Stimulated activated effector memory CD8-positive, alpha-beta T cell treated with anti-CD3 and anti-CD28 coated beads, Interleukin-12 subunit alpha, Interleukin-12 subunit beta, amount 100 ng/mL, for 72 hours (primary cell): Measurements from ENCODE around the gene LAMP5.

Experiments
- ATAC-seq: fragments of 150-1000 bp; cut with Tn5 transposase; 2 replicates; pipeline ENCODE4 v1.10.0; 2021
- DNase-seq, 2 donors: peaks; one replicate each; pipeline ENCODE4 v3.0.0; 2021 to 2022; ENCODE audit warnings: low spot score in 2 of 2
- H3K27ac Mint-ChIP-seq: one replicate; pipeline ENCODE4 v1.8.0; 2022; ENCODE audit warnings: mild to moderate bottlenecking, mixed read lengths
- H3K36me3 Mint-ChIP-seq: one replicate; pipeline ENCODE4 v1.8.0; 2022; ENCODE audit warnings: mild to moderate bottlenecking, mixed read lengths
- H3K4me1 Mint-ChIP-seq: one replicate; pipeline ENCODE4 v1.8.0; 2022; ENCODE audit warnings: mixed read lengths
- H3K4me3 Mint-ChIP-seq: one replicate; pipeline ENCODE4 v1.8.0; 2022; ENCODE audit warnings: mild to moderate bottlenecking, mixed read lengths
- H3K9me3 Mint-ChIP-seq: one replicate; pipeline ENCODE4 v1.8.0; 2022; ENCODE audit warnings: mixed read lengths

LAMP5 gene

DNA sequence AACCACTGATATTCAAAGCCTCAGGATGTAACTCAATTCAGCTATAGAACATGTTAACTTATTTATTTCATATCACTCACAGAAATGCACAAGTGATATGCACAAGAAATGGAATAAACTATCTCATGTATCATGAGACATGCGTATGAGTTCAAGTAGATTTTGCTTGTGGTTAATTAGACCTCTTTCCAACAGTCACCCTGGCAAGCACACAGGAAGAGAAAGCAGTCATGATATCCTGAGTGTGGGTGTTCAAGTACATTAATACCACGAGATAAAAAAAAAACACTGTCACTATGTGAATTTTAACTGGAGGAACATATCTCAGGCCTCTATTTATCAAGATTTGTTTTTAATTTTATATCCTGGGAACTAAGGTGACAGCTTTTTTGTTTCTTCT, 64.2 kb downstream of the LAMP5 start:
- H3K36me3 Mint-ChIP-seq: no peaks in the 10 kb centered on the region
- H3K9me3 Mint-ChIP-seq: no peaks in the 10 kb centered on the region
- no peaks in the 10 kb centered on the region for H3K4me1 Mint-ChIP-seq
- H3K4me3 Mint-ChIP-seq: no peak overlapping the region
- ATAC-seq (no peak), DNase-seq (no peak)
- no peak overlapping the region for H3K27ac Mint-ChIP-seq
